Pancreas (tissue), 10 donors: ENCODE measurements around the gene DPH7. TPM values are rescaled to one million over a fixed set of nuclear protein-coding genes. Genes with fewer than 3 reads are reported as not detected.

Experiments used
- ATAC-seq, 4 donors: fragments of 200-7000 bp; cut with Tn5 transposase; one replicate each; pipeline versions ENCODE4 v1.8.0 to v1.9.1; 2020; ENCODE audit warnings: mild to moderate bottlenecking in 4 of 4, moderate library complexity in 4 of 4
- DNase-seq, 6 donors: peaks; one replicate each; pipeline ENCODE4 v3.0.0-alpha.2; 2020
- FAIRE-seq: peaks from 2 replicates; lab custom pipeline; 2012; peaks lifted over from hg19 to GRCh38; lab: Jason Lieb, UNC
- H3K27ac ChIP-seq, 4 donors: fragments of 200-600 bp; sonication (generic); 1 replicate in 3 of 4; 2 replicates in 1 of 4; pipeline versions ENCODE4 v1.5.0 to v1.8.0; 2020
- H3K27me3 ChIP-seq, 4 donors: fragments of 200-600 bp; one replicate each; pipeline ENCODE4 v1.8.0; 2021
- H3K36me3 ChIP-seq, 3 donors: fragments of 200-600 bp; sonication (generic) in 1 of 3; one replicate each; pipeline versions ENCODE4 v1.5.0 to v1.8.0; 2020 to 2021
- H3K4me1 ChIP-seq, 3 donors: fragments of 200-600 bp; one replicate each; pipeline ENCODE4 v1.8.0; 2021
- H3K4me3 ChIP-seq, 4 donors: fragments of 200-600 bp; sonication (generic) in 2 of 4; one replicate each; pipeline versions ENCODE4 v1.5.0 to v1.8.0; 2020 to 2021
- H3K9me3 ChIP-seq, 4 donors: fragments of 200-600 bp; one replicate each; pipeline ENCODE4 v1.8.0; 2021
- CTCF ChIP-seq, 4 donors: fragments of 200-600 bp; sonication (generic) in 3 of 4; IDR thresholded peaks; one replicate each; pipeline versions ENCODE4 v1.5.0 to v1.8.0; 2021; ENCODE audit warnings: antibody characterized with exemption in 4 of 4
- WGBS, 2 donors: extraction: QIAGEN DNeasy Blood & Tissue Kit; methylation state at CpG; one replicate each; pipeline ENCODE4 v1.1.7; 2013; 5-methylcytosine and 5-hydroxymethylcytosine counted together
- intact Hi-C, 3 donors: fragments of 100-400 bp; cut with DNase I; formaldehyde crosslinking; loops; one replicate each; pipeline versions ENCODE4 v1.11.1 to v1.14.2; 2022
- polyA plus RNA-seq, 2 donors: library from polyadenylated mRNA; stranded (reverse); fragments of 200-250 nt; gene quantifications; one replicate each; pipeline ENCODE4 v1.2.3, GENCODE V29; 2013
- total RNA-seq, 6 donors: library from RNA; stranded (reverse); fragmentation: NEBNext Ultra II Directional in 4 of 6; extraction: Animal tissue kit (Norgen Biotek cat#: 25700) in 4 of 6; gene quantifications; one replicate each; pipeline versions ENCODE4 v1.2.1 to v1.2.4, GENCODE V29; 2021 to 2023
- donor health status: healthy with polysubstance abuse.
- donor health status: DM: no; HTN: no; CAD: no; lungs with moderate emphysema.
- donor health status: DM: no; HTN: no; CAD: no.
- donor health status: control.
- donor health status: control.
- donor health status: Bipolar disorder and iron deficiency.
- donor health status: DM: yes; HTN: yes; CAD: no.
- donor health status: DM: no; HTN: no; CAD: no.
- donor health status: DM: no; HTN: no; CAD: no.
- donor health status: DM: yes; HTN: yes; CAD: no.

DPH7 gene
- total and polyA plus RNA-seq, 8 donors: 16.7 to 174 (median 24.8) TPM

GRCh38 chr9:137592767-137593166, 14.0 kb upstream of the DPH7 start:
- intact Hi-C loops: no loop called here
- ATAC-seq (peak; percentile 62 to 86 (median 75)), DNase-seq (peak; percentile 70 to 91 (median 88)), FAIRE-seq (no peak)
- Histone ChIP-seq H3K36me3 (no peaks in the 10 kb centered on the region), H3K9me3 (no peaks in the 10 kb centered on the region), H3K27ac (peak overlapping the region in 3 of 4 donors; percentile 22 to 74 (median 51)), H3K4me3 (no peak overlapping the region), H3K27me3 (no peaks in the 10 kb centered on the region), H3K4me1 (peaks cover 4 to 25% (median 11%) of the 10 kb centered on the region in 3 donors)
- TF ChIP-seq CTCF (IDR thresholded peaks at IDR 0.05): no peak
- 23 to 32% methylated on average over 7 of the region's 7 CpGs for WGBS, 2 donors

- intact Hi-C loops: no loop called here
- 1% methylated on average over 58 to 113 of the region's 113 CpGs for WGBS, 2 donors
These were observed 12.0 kb upstream of the DPH7 start, which contains the start of gene ZMYND19 for GRCh38 chr9:137590469-137591383. Gene ZMYND19 (minus strand): TSS chr9:137590512. CDS start chr9:137590263, 249 bp downstream.

GRCh38 chr9:137590123-137590468, 11.4 kb upstream of the DPH7 start:
- TF ChIP-seq CTCF (IDR thresholded peaks at IDR 0.05): no peak
- 0 to 1% methylated on average over 36 to 61 of the region's 61 CpGs for WGBS, 2 donors
- Histone ChIP-seq H3K9me3 (no peaks in the 10 kb centered on the region), H3K27ac (no peak overlapping the region), H3K27me3 (no peaks in the 10 kb centered on the region), H3K4me3 (peak overlapping the region; percentile 38 to 86 (median 57)), H3K36me3 (peaks cover 0 to 11% (median 7%) of the 10 kb centered on the region in 3 donors), H3K4me1 (peaks cover 4 to 25% (median 11%) of the 10 kb centered on the region in 3 donors)
- ATAC-seq (no peak), DNase-seq (no peak), FAIRE-seq (no peak)
- intact Hi-C loops: no loop called here

More at GRCh38 chr9:137590469-137591383, 12.0 kb upstream of the DPH7 start, which contains the start of gene ZMYND19:
- peak within 1 kb of the TSS; percentile 42 to 86 (median 57) for H3K4me3 ChIP-seq
- ATAC-seq: peak; percentile 88 to 97 (median 93)
- no peak for TF ChIP-seq CTCF (IDR thresholded peaks at IDR 0.05)
- peak; percentile 84 to 98 (median 93) for DNase-seq
- no peaks in the 10 kb centered on the region for H3K9me3 ChIP-seq
- peaks cover 4 to 25% (median 11%) of the 10 kb centered on the region in 3 donors for H3K4me1 ChIP-seq
- FAIRE-seq: no peak
- no peaks in the 10 kb centered on the region for H3K27me3 ChIP-seq
- peak within 1 kb of the TSS in 2 of 4 donors; percentile 3 to 46 for H3K27ac ChIP-seq
- H3K36me3 ChIP-seq: peaks cover 0 to 11% (median 7%) of the 10 kb centered on the region in 3 donors

GRCh38 chr9:137589441-137590122, 10.9 kb upstream of the DPH7 start:
- TF ChIP-seq CTCF (IDR thresholded peaks at IDR 0.05): no peak
- no peaks in the 10 kb centered on the region for H3K9me3 ChIP-seq
- 5 to 9% methylated on average over 40 to 58 of the region's 58 CpGs for WGBS, 2 donors
- H3K4me1 ChIP-seq: peaks cover 4 to 25% (median 11%) of the 10 kb centered on the region in 3 donors
- H3K4me3 ChIP-seq: peak overlapping the region; percentile 38 to 86 (median 57)
- DNase-seq: peak in 3 of 6 donors; percentile 53 to 82 (median 66)
- intact Hi-C loops: no loop called here
- ATAC-seq: no peak
- peaks cover 0 to 11% (median 7%) of the 10 kb centered on the region in 3 donors for H3K36me3 ChIP-seq
- H3K27ac ChIP-seq: no peak overlapping the region
- no peaks in the 10 kb centered on the region for H3K27me3 ChIP-seq
- no peak for FAIRE-seq
